RWPE2 (cell line): ENCODE results near the gene RAB23.
"Not testable (repeated sequence)": the region's sequence is repeated elsewhere in the genome, so short reads cannot be mapped to it uniquely, and the experiment has no call there.

Source experiments
- ATAC-seq: fragments of 200-7000 bp; cut with Tn5 transposase; 3 replicates; pipeline ENCODE4 v1.9.1; 2021; ENCODE audit warnings: low read depth
- DNase-seq: peaks from one replicate; pipeline ENCODE4 v3.0.0-alpha.2; 2020; ENCODE audit warnings: low spot score
- H3K27ac ChIP-seq: fragments of 450-650 bp; 2 replicates; pipeline ENCODE4 v1.5.1; 2017; ENCODE audit warnings: mild to moderate bottlenecking; ENCODE audit not compliant: poor library complexity, severe bottlenecking
- H3K27me3 ChIP-seq: fragments of 250-450 bp; sonication (Bioruptor Pico); 2 replicates; pipeline ENCODE4 v1.5.1; 2021; ENCODE audit warnings: mild to moderate bottlenecking, moderate library complexity; ENCODE audit not compliant: insufficient read depth, poor library complexity, severe bottlenecking
- H3K36me3 ChIP-seq: fragments of 250-450 bp; sonication (Bioruptor Pico); 2 replicates; pipeline ENCODE4 v1.5.1; 2020; ENCODE audit warnings: low read depth, mild to moderate bottlenecking, moderate library complexity
- H3K4me1 ChIP-seq: fragments of 250-450 bp; sonication (Bioruptor Pico); 2 replicates; pipeline ENCODE4 v1.5.1; 2021; ENCODE audit warnings: mild to moderate bottlenecking, moderate library complexity; ENCODE audit not compliant: insufficient read depth, poor library complexity, severe bottlenecking
- H3K4me3 ChIP-seq: fragments of 250-450 bp; sonication (Bioruptor Pico); 2 replicates; pipeline ENCODE4 v1.5.1; 2021; ENCODE audit warnings: mild to moderate bottlenecking, moderate library complexity; ENCODE audit not compliant: severe bottlenecking
- H3K9me3 ChIP-seq: fragments of 250-450 bp; sonication (Bioruptor Pico); 2 replicates; pipeline ENCODE4 v1.5.1; 2021; ENCODE audit warnings: mild to moderate bottlenecking, moderate library complexity; ENCODE audit not compliant: severe bottlenecking
- TF ChIP-seq, protein P1 (sequence below): fragments of 450-650 bp; IDR thresholded peaks from one replicate; pipeline ENCODE4 v1.5.1; 2017; ENCODE audit warnings: mild to moderate bottlenecking, moderate library complexity; ENCODE audit not compliant: poor library complexity, severe bottlenecking

The RAB23 gene

GRCh38 chr6:57246307-57246706 is 24.2 kb upstream of the RAB23 start:
- H3K4me3 ChIP-seq: no peak overlapping the region
- H3K4me1 ChIP-seq: peaks cover 13% of the 10 kb centered on the region
- TF ChIP-seq, protein P1, sequence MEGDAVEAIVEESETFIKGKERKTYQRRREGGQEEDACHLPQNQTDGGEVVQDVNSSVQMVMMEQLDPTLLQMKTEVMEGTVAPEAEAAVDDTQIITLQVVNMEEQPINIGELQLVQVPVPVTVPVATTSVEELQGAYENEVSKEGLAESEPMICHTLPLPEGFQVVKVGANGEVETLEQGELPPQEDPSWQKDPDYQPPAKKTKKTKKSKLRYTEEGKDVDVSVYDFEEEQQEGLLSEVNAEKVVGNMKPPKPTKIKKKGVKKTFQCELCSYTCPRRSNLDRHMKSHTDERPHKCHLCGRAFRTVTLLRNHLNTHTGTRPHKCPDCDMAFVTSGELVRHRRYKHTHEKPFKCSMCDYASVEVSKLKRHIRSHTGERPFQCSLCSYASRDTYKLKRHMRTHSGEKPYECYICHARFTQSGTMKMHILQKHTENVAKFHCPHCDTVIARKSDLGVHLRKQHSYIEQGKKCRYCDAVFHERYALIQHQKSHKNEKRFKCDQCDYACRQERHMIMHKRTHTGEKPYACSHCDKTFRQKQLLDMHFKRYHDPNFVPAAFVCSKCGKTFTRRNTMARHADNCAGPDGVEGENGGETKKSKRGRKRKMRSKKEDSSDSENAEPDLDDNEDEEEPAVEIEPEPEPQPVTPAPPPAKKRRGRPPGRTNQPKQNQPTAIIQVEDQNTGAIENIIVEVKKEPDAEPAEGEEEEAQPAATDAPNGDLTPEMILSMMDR: no peak
- H3K27me3 ChIP-seq: no peaks in the 10 kb centered on the region
- no peak overlapping the region for H3K27ac ChIP-seq
- H3K36me3 ChIP-seq: no peaks in the 10 kb centered on the region
- DNase-seq: no peak
- no peak for ATAC-seq
- H3K9me3 ChIP-seq: no peaks in the 10 kb centered on the region

DNA sequence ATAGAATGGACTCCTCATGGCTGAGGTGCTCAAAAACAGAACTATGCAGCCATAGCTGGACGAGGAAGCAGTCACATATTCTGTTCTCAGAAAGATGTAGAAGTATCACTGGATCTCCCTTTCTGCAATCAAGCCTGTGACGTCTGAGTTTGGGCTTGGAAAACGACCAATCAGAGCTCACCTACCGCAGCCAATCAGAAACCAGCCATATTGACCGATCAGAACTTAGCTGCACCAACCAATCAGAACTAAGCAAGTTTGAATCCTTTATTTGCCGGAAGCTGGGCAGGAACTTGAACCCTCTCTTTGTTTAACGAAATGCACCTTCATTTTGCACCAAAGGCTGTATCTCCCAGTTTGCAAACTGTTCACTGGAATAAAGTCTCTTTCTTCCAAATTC is 21.8 kb upstream of the RAB23 start:
- H3K27me3 ChIP-seq: no peaks in the 10 kb centered on the region
- peaks cover 13% of the 10 kb centered on the region for H3K4me1 ChIP-seq
- no peak overlapping the region for H3K27ac ChIP-seq
- TF ChIP-seq, protein P1: no peak
- no peaks in the 10 kb centered on the region for H3K9me3 ChIP-seq
- no peak for ATAC-seq
- H3K36me3 ChIP-seq: no peaks in the 10 kb centered on the region
- no peak for DNase-seq
- H3K4me3 ChIP-seq: no peak overlapping the region

GRCh38 chr6:57243526-57243925 is 21.4 kb upstream of the RAB23 start:
- not testable (repeated sequence) for H3K36me3 ChIP-seq, DNase-seq, H3K9me3 ChIP-seq, H3K27me3 ChIP-seq, ATAC-seq, H3K27ac ChIP-seq, H3K4me3 ChIP-seq
- H3K4me1 ChIP-seq: peaks cover 13% of the 10 kb centered on the region

DNA sequence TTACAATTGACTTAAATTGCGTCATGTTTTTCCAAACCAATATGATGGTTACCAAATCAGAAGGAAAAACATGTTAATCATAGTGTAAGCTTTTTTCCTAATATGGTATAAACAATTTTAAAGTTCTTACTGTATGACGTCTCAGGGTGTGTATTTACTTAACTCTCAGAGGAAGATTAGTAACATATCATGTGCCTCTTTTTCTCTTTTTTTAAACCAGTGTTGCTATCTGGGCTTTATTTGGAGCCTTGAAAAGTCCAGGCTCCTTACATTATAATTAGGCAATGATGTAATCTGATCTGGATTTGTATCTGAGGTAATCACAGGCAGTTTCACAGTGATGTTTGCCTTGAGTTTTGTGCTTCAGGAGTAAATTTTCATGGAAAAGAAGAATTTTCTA is 20.4 kb upstream of the RAB23 start:
- Histone ChIP-seq H3K4me1 (peaks cover 13% of the 10 kb centered on the region), H3K9me3 (no peaks in the 10 kb centered on the region), H3K4me3 (no peak overlapping the region), H3K27me3 (no peaks in the 10 kb centered on the region), H3K36me3 (no peaks in the 10 kb centered on the region), H3K27ac (peak overlapping the region; percentile 55)
- DNase-seq: no peak
- TF ChIP-seq, protein P1: no peak
- ATAC-seq: peak; percentile 98

GRCh38 chr6:57226221-57226620 is 4.1 kb upstream of the RAB23 start:
- no peaks in the 10 kb centered on the region for H3K27me3 ChIP-seq
- H3K36me3 ChIP-seq: no peaks in the 10 kb centered on the region
- H3K4me1 ChIP-seq: peaks cover 12% of the 10 kb centered on the region
- ATAC-seq (no peak), DNase-seq (no peak)
- H3K4me3 ChIP-seq: no peak overlapping the region
- H3K27ac ChIP-seq: no peak overlapping the region
- H3K9me3 ChIP-seq: no peaks in the 10 kb centered on the region
- TF ChIP-seq, protein P1: no peak
